ENCODE results near the gene VAPA. TPM values are rescaled to one million over a fixed set of nuclear protein-coding genes. Genes with fewer than 3 reads are reported as not detected.
"Not testable (repeated sequence)": the region's sequence is repeated elsewhere in the genome, so short reads cannot be mapped to it uniquely, and the experiment has no call there.

The VAPA gene
- polyA plus RNA-seq, 3 donors = 106 to 393 (median 334) TPM

GRCh38 chr18:9911226-9911625 is 2.6 kb upstream of the VAPA start:
- Histone ChIP-seq H3K36me3 (replicated peaks in 1 of 2; ENCODE audit: control insufficient read depth in 1 of 2, insufficient read depth in 2 of 2, low read length in 2 of 2) (no peaks in the 10 kb centered on the region), H3K4me1 (ENCODE audit: control insufficient read depth in 1 of 2, insufficient read depth in 2 of 2, low read length in 2 of 2) (peaks cover 28 to 37% of the 10 kb centered on the region in 2 donors), H3K9me3 (replicated peaks in 1 of 2; ENCODE audit: control insufficient read depth in 1 of 2, insufficient read depth in 1 of 2, low read length in 2 of 2) (peaks cover 0 to 4% of the 10 kb centered on the region in 2 donors), H3K27me3 (ENCODE audit: control insufficient read depth in 2 of 2, insufficient read depth in 2 of 2, low read length in 2 of 2) (no peaks in the 10 kb centered on the region), H3K27ac (ENCODE audit: low read depth in 1 of 2, low read length in 2 of 2) (peak overlapping the region in 1 of 2 donors; percentile 53), H3K4me2 (replicated peaks; ENCODE audit: extremely low read depth, low read length, poor library complexity, severe bottlenecking) (no peak overlapping the region), H2AFZ (ENCODE audit: insufficient read depth, low read depth, low read length, poor library complexity, severe bottlenecking) (no peak overlapping the region), H3K79me2 (ENCODE audit: insufficient read depth, low read length) (peaks cover 22% of the 10 kb centered on the region), H4K20me1 (ENCODE audit: insufficient read depth, low read length) (peaks cover 16% of the 10 kb centered on the region), H3K9ac (ENCODE audit: insufficient read depth, low read length, poor library complexity, severe bottlenecking) (no peak overlapping the region), H3K4me3 (replicated peaks in 1 of 3; ENCODE audit: low read depth in 2 of 3, low read length in 3 of 3) (no peak overlapping the region)
- WGBS (ENCODE audit: insufficient coverage) = 100% methylated on average over 2 of the region's 5 CpGs
- no peak overlapping the region for H3K4me3 Mint-ChIP-seq
- H3K4me1 Mint-ChIP-seq = peaks cover 37% of the 10 kb centered on the region
- H3K27me3 Mint-ChIP-seq (ENCODE audit: low read depth in 3 of 3) = no peaks in the 10 kb centered on the region
- peak overlapping the region in 5 of 7 donors; percentile 51 to 78 (median 62) for H3K27ac Mint-ChIP-seq
- intact Hi-C loops (cut with micrococcal nuclease) = loop anchor here (2.0 to 10.0 kb wide), 3 partner anchors 59 to 206 kb away; partner anchors contain the start of gene RAB31 (in 2 of the 2)
- no peaks in the 10 kb centered on the region for H3K36me3 Mint-ChIP-seq
- peaks cover 0 to 6% (median 0%) of the 10 kb centered on the region in 7 donors for H3K9me3 Mint-ChIP-seq
- no peak for TF ChIP-seq CTCF (IDR thresholded peaks at IDR 0.05)
- DNase-seq = no peak

DNA sequence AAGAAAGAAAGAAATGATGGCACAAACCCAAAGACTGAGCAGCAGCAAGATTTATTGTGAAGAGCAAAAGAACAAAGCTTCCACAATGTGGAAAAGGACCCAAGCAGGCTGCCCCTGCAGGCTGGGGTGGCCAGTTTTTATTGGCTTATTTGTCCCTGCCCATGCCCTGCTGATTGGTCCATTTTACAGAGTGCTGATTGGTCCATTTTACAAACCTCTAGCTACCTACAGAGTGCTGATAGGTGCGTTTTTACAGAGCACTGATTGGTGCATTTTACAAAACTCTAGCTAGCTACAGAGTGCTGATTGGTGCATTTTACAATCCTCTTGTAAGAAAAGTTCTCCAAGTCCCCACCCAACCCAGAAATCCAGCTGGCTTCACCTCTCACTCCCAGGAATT is 1.5 kb upstream of the VAPA start:
- not testable (repeated sequence) for H3K9ac ChIP-seq (ENCODE audit: insufficient read depth, low read length, poor library complexity, severe bottlenecking); H3K4me3 ChIP-seq (replicated peaks in 1 of 3; ENCODE audit: low read depth in 2 of 3, low read length in 3 of 3); H3K36me3 ChIP-seq (replicated peaks in 1 of 2; ENCODE audit: control insufficient read depth in 1 of 2, insufficient read depth in 2 of 2, low read length in 2 of 2); H3K36me3 Mint-ChIP-seq; H3K27me3 Mint-ChIP-seq (ENCODE audit: low read depth in 3 of 3); H3K27me3 ChIP-seq (ENCODE audit: control insufficient read depth in 2 of 2, insufficient read depth in 2 of 2, low read length in 2 of 2); H3K9me3 Mint-ChIP-seq; H2AFZ ChIP-seq (ENCODE audit: insufficient read depth, low read depth, low read length, poor library complexity, severe bottlenecking); H3K27ac ChIP-seq (ENCODE audit: low read depth in 1 of 2, low read length in 2 of 2); DNase-seq; H3K4me2 ChIP-seq (replicated peaks; ENCODE audit: extremely low read depth, low read length, poor library complexity, severe bottlenecking); H3K9me3 ChIP-seq (replicated peaks in 1 of 2; ENCODE audit: control insufficient read depth in 1 of 2, insufficient read depth in 1 of 2, low read length in 2 of 2); H3K4me3 Mint-ChIP-seq
- peaks cover 26% of the 10 kb centered on the region for H4K20me1 ChIP-seq (ENCODE audit: insufficient read depth, low read length)
- Mint-ChIP-seq H3K4me1 (peaks cover 41% of the 10 kb centered on the region), H3K27ac (peak overlapping the region in 1 of 7 donors; percentile 98)
- no CpG with 5 or more reads among the region's 1 CpG for WGBS (ENCODE audit: insufficient coverage)
- peaks cover 29 to 48% of the 10 kb centered on the region in 2 donors for H3K4me1 ChIP-seq (ENCODE audit: control insufficient read depth in 1 of 2, insufficient read depth in 2 of 2, low read length in 2 of 2)
- intact Hi-C loops (cut with micrococcal nuclease) = loop anchor here (5.0 to 10.0 kb wide), 2 partner anchors 60 to 207 kb away; partner anchors contain the start of gene RAB31 (in 2 of the 2)
- peaks cover 33% of the 10 kb centered on the region for H3K79me2 ChIP-seq (ENCODE audit: insufficient read depth, low read length)

Measured in CD14-positive monocyte (primary cell).